CD14-positive monocyte (primary cell): ENCODE data around the gene HERC2. TPM values are rescaled to one million over a fixed set of nuclear protein-coding genes. Genes with fewer than 3 reads are reported as not detected.
"Not testable (repeated sequence)": the region's sequence is repeated elsewhere in the genome, so short reads cannot be mapped to it uniquely, and the experiment has no call there.

Experiments
- DNase-seq, 3 donors: peaks; one replicate each; pipeline ENCODE4 v3.0.0-alpha.2; 2011 to 2022
- H2AFZ ChIP-seq: 2 replicates; pipeline ENCODE4 v1.6.0; 2012; ENCODE audit warnings: mild to moderate bottlenecking, low read depth, low read length, inconsistent platforms; ENCODE audit not compliant: insufficient read depth, poor library complexity, severe bottlenecking
- H3K27ac ChIP-seq, 2 donors: 1 replicate in 1 of 2; 2 replicates in 1 of 2; pipeline ENCODE4 v1.5.1; 2012 to 2013; ENCODE audit warnings: low read length in 2 of 2, control low read depth in 1 of 2, inconsistent platforms in 1 of 2, low read depth in 1 of 2, mild to moderate bottlenecking in 1 of 2
- H3K27me3 ChIP-seq, 2 donors: one replicate each; pipeline versions ENCODE4 v1.6.0 to v1.6.1; 2011 to 2013; ENCODE audit warnings: low read length in 2 of 2; ENCODE audit not compliant: control insufficient read depth in 2 of 2, insufficient read depth in 2 of 2
- H3K36me3 ChIP-seq, 2 donors: replicated peaks in 1 of 2; 1 replicate in 1 of 2; 2 replicates in 1 of 2; pipeline versions ENCODE4 v1.5.1 to v1.6.1; 2012 to 2013; ENCODE audit warnings: low read length in 2 of 2, control low read depth in 1 of 2, inconsistent platforms in 1 of 2, mild to moderate bottlenecking in 1 of 2; ENCODE audit not compliant: insufficient read depth in 2 of 2, control insufficient read depth in 1 of 2
- H3K4me1 ChIP-seq, 2 donors: 1 replicate in 1 of 2; 2 replicates in 1 of 2; pipeline versions ENCODE4 v1.5.1 to v1.6.1; 2012 to 2013; ENCODE audit warnings: low read length in 2 of 2, control low read depth in 1 of 2, inconsistent platforms in 1 of 2, mild to moderate bottlenecking in 1 of 2, moderate library complexity in 1 of 2; ENCODE audit not compliant: insufficient read depth in 2 of 2, control insufficient read depth in 1 of 2
- H3K4me2 ChIP-seq: replicated peaks from 2 replicates; pipeline ENCODE3; 2012; ENCODE audit warnings: low read length, moderate library complexity, mild to moderate bottlenecking; ENCODE audit not compliant: poor library complexity, severe bottlenecking; ENCODE audit errors: extremely low read depth
- H3K4me3 ChIP-seq, 3 experiments: fragments of 200-600 bp in 1 of 3; sonication (generic) in 1 of 3; replicated peaks in 1 of 3; 1 replicate in 2 of 3; 2 replicates in 1 of 3; pipeline ENCODE4 v1.5.1; 2011 to 2013; ENCODE audit warnings: low read length in 3 of 3, mild to moderate bottlenecking in 3 of 3, control low read depth in 2 of 3, low read depth in 2 of 3, inconsistent platforms in 1 of 3, moderate library complexity in 1 of 3
- H3K79me2 ChIP-seq: 2 replicates; pipeline ENCODE4 v1.6.0; 2012; ENCODE audit warnings: mild to moderate bottlenecking, control low read depth, inconsistent platforms, low read length, moderate library complexity; ENCODE audit not compliant: insufficient read depth
- H3K9ac ChIP-seq: 2 replicates; pipeline ENCODE4 v1.6.0; 2017; ENCODE audit warnings: low read length, mild to moderate bottlenecking; ENCODE audit not compliant: insufficient read depth, poor library complexity, severe bottlenecking
- H3K9me3 ChIP-seq, 2 donors: replicated peaks in 1 of 2; 1 replicate in 1 of 2; 2 replicates in 1 of 2; pipeline versions ENCODE4 v1.5.1 to v1.6.1; 2012 to 2013; ENCODE audit warnings: low read length in 2 of 2, control low read depth in 1 of 2; ENCODE audit not compliant: control insufficient read depth in 1 of 2, insufficient read depth in 1 of 2
- H4K20me1 ChIP-seq: 2 replicates; pipeline ENCODE4 v1.6.0; 2012; ENCODE audit warnings: mild to moderate bottlenecking, low read length, control low read depth, moderate library complexity; ENCODE audit not compliant: insufficient read depth
- H3K27ac Mint-ChIP-seq, 7 donors: one replicate each; pipeline ENCODE4 v1.8.0; 2020; ENCODE audit warnings: mild to moderate bottlenecking in 7 of 7, mixed read lengths in 7 of 7, moderate library complexity in 6 of 7, inconsistent platforms in 2 of 7
- H3K27me3 Mint-ChIP-seq, 3 donors: one replicate each; pipeline ENCODE4 v1.8.0; 2021 to 2022; ENCODE audit warnings: low read depth in 3 of 3, mild to moderate bottlenecking in 3 of 3, mixed read lengths in 3 of 3, moderate library complexity in 3 of 3, inconsistent platforms in 1 of 3
- H3K36me3 Mint-ChIP-seq, 2 donors: one replicate each; pipeline ENCODE4 v1.8.0; 2020; ENCODE audit warnings: mixed read lengths in 2 of 2, inconsistent platforms in 1 of 2, mild to moderate bottlenecking in 1 of 2
- H3K4me1 Mint-ChIP-seq: one replicate; pipeline ENCODE4 v1.8.0; 2020; ENCODE audit warnings: mild to moderate bottlenecking, mixed read lengths
- H3K4me3 Mint-ChIP-seq, 2 donors: one replicate each; pipeline ENCODE4 v1.8.0; 2020; ENCODE audit warnings: mild to moderate bottlenecking in 2 of 2, mixed read lengths in 2 of 2, moderate library complexity in 1 of 2
- H3K9me3 Mint-ChIP-seq, 7 donors: one replicate each; pipeline ENCODE4 v1.8.0; 2020 to 2022; ENCODE audit warnings: mixed read lengths in 7 of 7, mild to moderate bottlenecking in 6 of 7, moderate library complexity in 6 of 7, inconsistent platforms in 2 of 7
- CTCF ChIP-seq: fragments of 200-600 bp; IDR thresholded peaks from one replicate; pipeline ENCODE4 v1.8.0; 2022; ENCODE audit warnings: antibody characterized with exemption, mild to moderate bottlenecking
- WGBS: methylation state at CpG from one replicate; pipeline ENCODE4 v1.1.5; 2013; ENCODE audit warnings: missing lambda C conversion rate; ENCODE audit not compliant: insufficient coverage; 5-methylcytosine and 5-hydroxymethylcytosine counted together
- intact Hi-C, 2 donors: fragments of 100-400 bp; cut with micrococcal nuclease; formaldehyde crosslinking; loops; one replicate each; pipeline versions ENCODE4 v1.15.0 to v1.15.1; 2023
- polyA plus RNA-seq, 3 donors: library from polyadenylated mRNA; depleted of rRNA in 1 of 3; unstranded in 2 of 3; stranded (reverse) in 1 of 3; fragments of 300-500 nt in 2 of 3; fragments of >200 nt in 1 of 3; fragmentation: Illumina TruSeq in 2 of 3; gene quantifications; 1 replicate in 2 of 3; 2 replicates in 1 of 3; pipeline ENCODE4 v1.2.3, GENCODE V29; 2012 to 2021

HERC2 gene
- polyA plus RNA-seq, 3 donors, result 3.1 to 9.0 (median 4.7) TPM

GRCh38 chr15:28221696-28222095, 100.3 kb downstream of the HERC2 start:
- not testable (repeated sequence) for H3K4me1 Mint-ChIP-seq

GRCh38 chr15:28219116-28219515, 102.9 kb downstream of the HERC2 start:
- 97% methylated on average over 10 of the region's 10 CpGs for WGBS
- Histone ChIP-seq H3K4me3 (no peak overlapping the region), H3K27me3 (no peaks in the 10 kb centered on the region), H3K36me3 (peaks cover 26 to 32% of the 10 kb centered on the region in 2 donors), H3K9ac (no peak overlapping the region), H3K9me3 (no peaks in the 10 kb centered on the region), H3K79me2 (no peaks in the 10 kb centered on the region), H4K20me1 (no peaks in the 10 kb centered on the region), H3K27ac (no peak overlapping the region), H2AFZ (no peak overlapping the region), H3K4me1 (no peaks in the 10 kb centered on the region), H3K4me2 (no peak overlapping the region)
- Mint-ChIP-seq H3K27ac (no peak overlapping the region), H3K4me1 (no peaks in the 10 kb centered on the region), H3K36me3 (peaks cover 40 to 44% of the 10 kb centered on the region in 2 donors), H3K27me3 (no peaks in the 10 kb centered on the region), H3K4me3 (peak overlapping the region in 1 of 2 donors; percentile 37), H3K9me3 (no peaks in the 10 kb centered on the region)
- no peak for TF ChIP-seq CTCF
- no peak for DNase-seq
- intact Hi-C loops, result no loop called here

More at GRCh38 chr15:28221696-28222095, 100.3 kb downstream of the HERC2 start:
- H3K9me3 ChIP-seq, H3K27me3 ChIP-seq, H3K79me2 ChIP-seq, H3K9me3 Mint-ChIP-seq, intact Hi-C loops, H3K4me2 ChIP-seq, H3K27ac ChIP-seq, DNase-seq, H3K27ac Mint-ChIP-seq, H3K27me3 Mint-ChIP-seq, H3K9ac ChIP-seq, H3K4me3 Mint-ChIP-seq, H4K20me1 ChIP-seq, H3K4me3 ChIP-seq, H2AFZ ChIP-seq, H3K4me1 ChIP-seq: not testable (repeated sequence)
- WGBS, result no CpG with 5 or more reads among the region's 4 CpGs
- peaks cover 21 to 26% of the 10 kb centered on the region in 2 donors for H3K36me3 ChIP-seq
- H3K36me3 Mint-ChIP-seq, result peaks cover 52 to 62% of the 10 kb centered on the region in 2 donors

- 100% methylated on average over 9 of the region's 14 CpGs for WGBS
- H3K27me3 ChIP-seq, H3K9me3 Mint-ChIP-seq, H3K9ac ChIP-seq, intact Hi-C loops, H3K27ac Mint-ChIP-seq, H3K9me3 ChIP-seq, DNase-seq, H3K27ac ChIP-seq, H3K4me3 Mint-ChIP-seq, H3K4me3 ChIP-seq, H3K79me2 ChIP-seq, H4K20me1 ChIP-seq, H3K4me2 ChIP-seq, H3K27me3 Mint-ChIP-seq, H3K4me1 Mint-ChIP-seq, H3K4me1 ChIP-seq, H2AFZ ChIP-seq: not testable (repeated sequence)
- peaks cover 22 to 39% of the 10 kb centered on the region in 2 donors for H3K36me3 ChIP-seq
- H3K36me3 Mint-ChIP-seq, result peaks cover 41 to 46% of the 10 kb centered on the region in 2 donors
Observed at GRCh38 chr15:28216946-28217546, 104.9 kb downstream of the HERC2 start.

GRCh38 chr15:28215521-28215920, 106.5 kb downstream of the HERC2 start:
- H3K9me3 ChIP-seq, H3K27me3 ChIP-seq, H3K9me3 Mint-ChIP-seq, H3K79me2 ChIP-seq, H3K4me2 ChIP-seq, H3K27ac Mint-ChIP-seq, H4K20me1 ChIP-seq, H3K27ac ChIP-seq, DNase-seq, H3K4me3 ChIP-seq, H3K4me3 Mint-ChIP-seq, H3K4me1 Mint-ChIP-seq, H3K4me1 ChIP-seq, H2AFZ ChIP-seq, H3K9ac ChIP-seq, intact Hi-C loops, H3K27me3 Mint-ChIP-seq: not testable (repeated sequence)
- H3K36me3 ChIP-seq, result peaks cover 24 to 38% of the 10 kb centered on the region in 2 donors
- peaks cover 43 to 48% of the 10 kb centered on the region in 2 donors for H3K36me3 Mint-ChIP-seq
- WGBS, result no CpG with 5 or more reads among the region's 14 CpGs
